OCI-LY3 (cell line): ENCODE results near the gene AMIGO2.

Source experiments
- H2AFZ ChIP-seq: fragments of 200-600, 300-600 bp; shearing (Covaris generic); 2 replicates; pipeline ENCODE4 v1.6.0; 2014; ENCODE audit warnings: antibody characterized with exemption, low read depth, low read length
- H3K27ac ChIP-seq: fragments of 200-600, 300-600 bp; sonication (generic); 2 replicates; pipeline ENCODE4 v1.5.1; 2014; ENCODE audit warnings: mild to moderate bottlenecking, low read length, moderate library complexity, mixed read lengths
- H3K27me3 ChIP-seq: fragments of 200-600, 300-600 bp; sonication (generic); 2 replicates; pipeline ENCODE4 v1.6.1; 2014; ENCODE audit warnings: low read depth, low read length, mixed read lengths
- H3K36me3 ChIP-seq: fragments of 200-600, 300-600 bp; sonication (generic); replicated peaks from 2 replicates; pipeline ENCODE3; 2014; ENCODE audit warnings: low read depth, low read length, mixed read lengths
- H3K4me1 ChIP-seq: fragments of 300-600, 200-600 bp; sonication (generic); 2 replicates; pipeline ENCODE4 v1.6.1; 2014; ENCODE audit warnings: low read length, mixed read lengths
- H3K4me2 ChIP-seq: fragments of 200-600, 300-600 bp; sonication (generic); 2 replicates; pipeline ENCODE4 v1.6.1; 2014; ENCODE audit warnings: low read length, mixed read lengths
- H3K4me3 ChIP-seq: fragments of 300-600, 200-600 bp; sonication (generic); 2 replicates; pipeline ENCODE4 v1.5.1; 2014; ENCODE audit warnings: antibody characterized with exemption, mild to moderate bottlenecking, low read length, moderate library complexity
- H3K79me2 ChIP-seq: fragments of 300-600, 200-600 bp; shearing (Covaris generic); 2 replicates; pipeline ENCODE4 v1.6.1; 2014; ENCODE audit warnings: mild to moderate bottlenecking, low read length, mixed read lengths
- H3K9ac ChIP-seq: fragments of 300-600, 200-600 bp; shearing (Covaris generic); 2 replicates; pipeline ENCODE4 v1.6.0; 2014; ENCODE audit warnings: mild to moderate bottlenecking, low read length, moderate library complexity
- H3K9me3 ChIP-seq: fragments of 200-600, 300-600 bp; shearing (Covaris generic); 2 replicates; pipeline ENCODE4 v1.6.1; 2014; ENCODE audit warnings: low read length, mixed read lengths; ENCODE audit not compliant: insufficient read depth
- H4K20me1 ChIP-seq: fragments of 200-600, 300-600 bp; sonication (generic); 2 replicates; pipeline ENCODE4 v1.6.1; 2016; ENCODE audit warnings: low read length, mixed read lengths; ENCODE audit not compliant: insufficient read depth
- CTCF ChIP-seq: fragments of 200-600, 300-600 bp; sonication (generic); IDR thresholded peaks from 2 replicates; pipeline ENCODE4 v1.5.1; 2014; ENCODE audit warnings: antibody characterized with exemption, low read length, low read depth
- EZH2phosphoT487 ChIP-seq: fragments of 200-600 bp; shearing (Covaris generic); IDR thresholded peaks from 2 replicates; pipeline ENCODE4 v1.6.1; 2018; ENCODE audit warnings: antibody characterized with exemption, mixed run types, low read depth

The AMIGO2 gene

DNA sequence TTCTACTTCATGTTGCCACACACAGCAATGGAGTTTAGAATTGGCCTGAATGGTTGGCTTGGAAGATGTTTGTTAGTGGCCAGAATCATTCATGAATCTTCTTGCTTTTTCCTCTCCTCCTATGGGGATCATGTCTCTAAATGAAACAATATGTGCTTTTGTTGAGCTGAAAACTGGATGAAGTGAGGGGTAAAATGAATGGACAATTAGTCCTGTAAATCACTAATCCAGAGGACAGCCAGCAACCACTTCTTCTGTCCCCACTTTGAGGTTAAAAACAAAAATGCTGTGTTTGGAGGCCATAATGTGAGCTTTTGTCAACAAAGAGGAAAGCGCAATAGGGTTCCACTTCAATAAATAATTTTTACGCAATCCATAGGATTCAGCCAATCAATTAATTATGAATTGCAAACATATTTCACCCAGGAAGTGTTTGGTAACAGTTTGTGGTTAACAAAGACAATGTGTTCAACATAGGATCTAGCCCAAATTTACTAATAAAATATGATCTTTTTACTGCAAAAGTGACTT, 30.3 kb upstream of the AMIGO2 start:
- H3K4me1 ChIP-seq = no peaks in the 10 kb centered on the region
- H3K36me3 ChIP-seq = no peaks in the 10 kb centered on the region
- H3K27me3 ChIP-seq = no peaks in the 10 kb centered on the region
- no peak overlapping the region for H3K4me3 ChIP-seq
- no peaks in the 10 kb centered on the region for H3K79me2 ChIP-seq
- no peak overlapping the region for H3K27ac ChIP-seq
- no peak for TF ChIP-seq EZH2phosphoT487
- no peak for TF ChIP-seq CTCF
- H3K9ac ChIP-seq = no peak overlapping the region
- no peaks in the 10 kb centered on the region for H4K20me1 ChIP-seq
- H2AFZ ChIP-seq = no peak overlapping the region
- no peaks in the 10 kb centered on the region for H3K9me3 ChIP-seq
- H3K4me2 ChIP-seq = no peak overlapping the region

GRCh38 chr12:47107926-47108325, 28.2 kb upstream of the AMIGO2 start:
- Histone ChIP-seq H3K4me3 (no peak overlapping the region), H3K4me2 (no peak overlapping the region), H3K36me3 (no peaks in the 10 kb centered on the region), H3K79me2 (no peaks in the 10 kb centered on the region), H2AFZ (no peak overlapping the region), H4K20me1 (no peaks in the 10 kb centered on the region), H3K9me3 (no peaks in the 10 kb centered on the region), H3K27ac (no peak overlapping the region), H3K9ac (no peak overlapping the region), H3K4me1 (no peaks in the 10 kb centered on the region), H3K27me3 (no peaks in the 10 kb centered on the region)
- TF ChIP-seq CTCF = no peak
- TF ChIP-seq EZH2phosphoT487 = no peak

- Histone ChIP-seq H3K9me3 (no peaks in the 10 kb centered on the region), H4K20me1 (no peaks in the 10 kb centered on the region), H3K9ac (no peak overlapping the region), H3K4me3 (no peak overlapping the region), H3K27me3 (no peaks in the 10 kb centered on the region), H2AFZ (no peak overlapping the region), H3K36me3 (no peaks in the 10 kb centered on the region), H3K4me2 (no peak overlapping the region), H3K4me1 (no peaks in the 10 kb centered on the region), H3K79me2 (no peaks in the 10 kb centered on the region), H3K27ac (no peak overlapping the region)
- TF ChIP-seq CTCF = no peak
- no peak for TF ChIP-seq EZH2phosphoT487
These were observed 27.7 kb upstream of the AMIGO2 start for GRCh38 chr12:47107446-47107845.

DNA sequence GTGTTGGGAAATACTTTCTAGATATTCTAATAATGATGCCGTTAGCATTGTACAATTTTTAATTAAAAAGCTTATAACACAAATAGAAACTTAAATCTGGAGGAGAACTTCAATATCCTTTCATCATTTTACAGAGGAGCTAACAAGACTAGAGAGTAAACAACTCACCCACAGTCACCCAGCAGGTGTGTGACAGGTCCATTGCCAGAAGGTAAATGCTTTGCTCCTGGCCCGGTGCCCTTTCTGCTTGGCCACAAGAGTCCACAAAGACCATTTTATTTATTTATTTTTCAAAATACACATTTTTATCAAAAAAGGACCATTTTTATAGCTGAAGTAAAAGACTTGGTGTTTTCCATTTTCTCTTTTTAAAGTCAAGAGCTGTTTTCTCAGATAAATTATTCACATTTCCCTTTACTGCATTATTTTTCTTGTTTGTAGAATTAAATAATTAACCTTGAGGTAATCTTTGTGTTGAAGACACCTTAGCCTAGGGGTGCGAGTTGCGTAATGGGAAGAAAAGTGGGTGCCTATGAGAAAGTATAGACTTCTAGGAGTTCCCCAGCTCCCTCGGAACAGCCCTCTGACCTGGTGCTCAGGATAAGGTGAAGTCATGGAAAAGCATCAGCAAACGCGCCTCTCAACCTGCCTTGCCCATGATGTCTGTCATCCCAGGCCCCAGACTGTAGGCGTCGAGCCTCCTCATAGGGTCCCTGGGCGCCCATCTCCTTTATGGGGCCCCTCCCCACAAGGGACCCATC, 26.3 kb upstream of the AMIGO2 start:
- H3K4me3 ChIP-seq = no peak overlapping the region
- no peaks in the 10 kb centered on the region for H3K4me1 ChIP-seq
- H3K79me2 ChIP-seq = no peaks in the 10 kb centered on the region
- H4K20me1 ChIP-seq = no peaks in the 10 kb centered on the region
- no peak overlapping the region for H2AFZ ChIP-seq
- no peak overlapping the region for H3K4me2 ChIP-seq
- H3K36me3 ChIP-seq = no peaks in the 10 kb centered on the region
- no peaks in the 10 kb centered on the region for H3K9me3 ChIP-seq
- TF ChIP-seq EZH2phosphoT487 (no peak), CTCF (no peak)
- H3K9ac ChIP-seq = no peak overlapping the region
- H3K27ac ChIP-seq = no peak overlapping the region
- H3K27me3 ChIP-seq = no peaks in the 10 kb centered on the region
